Mammary epithelial cell (primary cell): ENCODE data around the gene CEP85L.

ENCODE experiments used
- CTCF ChIP-seq, 2 donors: IDR thresholded peaks in 1 of 2; conservative IDR thresholded peaks in 1 of 2; 2 replicates each; pipeline ENCODE4 v1.5.1; 2011 to 2012; ENCODE audit warnings: inconsistent platforms in 2 of 2, low read length in 2 of 2, mild to moderate bottlenecking in 2 of 2, control low read depth in 1 of 2, low read depth in 1 of 2; ENCODE audit not compliant: insufficient read depth in 1 of 2; ENCODE audit errors: extremely low read depth in 1 of 2
- EZH2 ChIP-seq: IDR thresholded peaks from 2 replicates; pipeline ENCODE4 v1.6.1; 2012; ENCODE audit warnings: low read length, inconsistent platforms, borderline replicate concordance

- no peak for TF ChIP-seq CTCF (conservative IDR thresholded peaks at IDR 0.05 in 1 of 2, IDR thresholded peaks at IDR 0.05 in 1 of 2; ENCODE audit: extremely low read depth in 1 of 2, insufficient read depth in 1 of 2, low read depth in 1 of 2, low read length in 2 of 2)
- no peak for TF ChIP-seq EZH2
These were observed 116.1 kb downstream of the CEP85L start for GRCh38 chr6:118535176-118535844.
